ENCODE results near the gene CARMIL3. TPM values are rescaled to one million over a fixed set of nuclear protein-coding genes. Genes with fewer than 3 reads are reported as not detected.
"Not testable (repeated sequence)": the region's sequence is repeated elsewhere in the genome, so short reads cannot be mapped to it uniquely, and the experiment has no call there.

The CARMIL3 gene
- total RNA-seq, 1 experiment from 2014 or later = 1.00 TPM

- CTCF ChIA-PET; BruUV-seq (replicated peaks); H3K4me1 Mint-ChIP-seq (ENCODE audit: low read depth, unreplicated experiment); intact Hi-C loops (cut with micrococcal nuclease; ENCODE audit: unreplicated experiment); POLR2A ChIA-PET; H3K27ac Mint-ChIP-seq (ENCODE audit: unreplicated experiment); DNase-seq; H3K4me3 Mint-ChIP-seq (ENCODE audit: unreplicated experiment); H3K4me1 ChIP-seq; H3K36me3 Mint-ChIP-seq (ENCODE audit: insufficient read depth, unreplicated experiment); H3K9me3 ChIP-seq; H3K4me3 ChIP-seq (ENCODE audit: low read depth, low read length); H3K27me3 ChIP-seq (replicated peaks; ENCODE audit: control insufficient read depth, insufficient read depth, low read length); H3K27me3 Mint-ChIP-seq (ENCODE audit: insufficient read depth, unreplicated experiment); H3K36me3 ChIP-seq (ENCODE audit: control insufficient read depth, insufficient read depth, low read length): not testable (repeated sequence)
- peaks cover 10% of the 10 kb centered on the region for H3K9me3 Mint-ChIP-seq (ENCODE audit: unreplicated experiment)
Measured at GRCh38 chr14:24019944-24020343, 31.9 kb upstream of the CARMIL3 start.

DNA sequence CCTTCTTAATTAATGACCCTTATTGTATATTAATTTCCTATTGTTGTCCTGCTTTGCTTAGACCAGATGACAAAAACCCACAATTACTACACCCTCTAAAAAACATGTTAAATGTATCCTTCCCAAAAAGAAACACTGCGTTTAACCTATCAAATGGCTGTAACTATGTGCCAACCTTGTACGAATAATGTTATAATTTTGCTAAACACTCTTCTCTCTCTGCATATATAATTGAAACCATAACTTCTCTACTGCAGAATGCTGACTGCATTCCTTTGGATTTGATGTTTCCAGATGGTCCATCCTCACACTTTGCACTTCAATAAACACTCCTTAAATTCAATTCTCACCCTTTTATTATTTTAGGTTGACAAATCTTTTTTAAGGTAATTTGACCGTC, 31.3 kb upstream of the CARMIL3 start:
- H3K9me3 Mint-ChIP-seq (ENCODE audit: unreplicated experiment) = peaks cover 10% of the 10 kb centered on the region
- BruUV-seq (replicated peaks); DNase-seq; H3K4me1 Mint-ChIP-seq (ENCODE audit: low read depth, unreplicated experiment); CTCF ChIA-PET; H3K27me3 Mint-ChIP-seq (ENCODE audit: insufficient read depth, unreplicated experiment); H3K27ac Mint-ChIP-seq (ENCODE audit: unreplicated experiment); intact Hi-C loops (cut with micrococcal nuclease; ENCODE audit: unreplicated experiment); H3K27me3 ChIP-seq (replicated peaks; ENCODE audit: control insufficient read depth, insufficient read depth, low read length); POLR2A ChIA-PET; H3K4me1 ChIP-seq; H3K36me3 ChIP-seq (ENCODE audit: control insufficient read depth, insufficient read depth, low read length); H3K4me3 ChIP-seq (ENCODE audit: low read depth, low read length); H3K9me3 ChIP-seq; H3K36me3 Mint-ChIP-seq (ENCODE audit: insufficient read depth, unreplicated experiment); H3K4me3 Mint-ChIP-seq (ENCODE audit: unreplicated experiment): not testable (repeated sequence)

- H3K4me3 ChIP-seq (ENCODE audit: low read depth, low read length); H3K27ac Mint-ChIP-seq (ENCODE audit: unreplicated experiment); POLR2A ChIA-PET; BruUV-seq (replicated peaks); CTCF ChIA-PET; H3K36me3 Mint-ChIP-seq (ENCODE audit: insufficient read depth, unreplicated experiment); H3K4me3 Mint-ChIP-seq (ENCODE audit: unreplicated experiment); DNase-seq; H3K27me3 ChIP-seq (replicated peaks; ENCODE audit: control insufficient read depth, insufficient read depth, low read length); H3K4me1 Mint-ChIP-seq (ENCODE audit: low read depth, unreplicated experiment); H3K4me1 ChIP-seq; H3K36me3 ChIP-seq (ENCODE audit: control insufficient read depth, insufficient read depth, low read length); H3K9me3 ChIP-seq; H3K27me3 Mint-ChIP-seq (ENCODE audit: insufficient read depth, unreplicated experiment); intact Hi-C loops (cut with micrococcal nuclease; ENCODE audit: unreplicated experiment); H3K9me3 Mint-ChIP-seq (ENCODE audit: unreplicated experiment): not testable (repeated sequence)
Measured at GRCh38 chr14:24024939-24025418, 26.8 kb upstream of the CARMIL3 start.

DNA sequence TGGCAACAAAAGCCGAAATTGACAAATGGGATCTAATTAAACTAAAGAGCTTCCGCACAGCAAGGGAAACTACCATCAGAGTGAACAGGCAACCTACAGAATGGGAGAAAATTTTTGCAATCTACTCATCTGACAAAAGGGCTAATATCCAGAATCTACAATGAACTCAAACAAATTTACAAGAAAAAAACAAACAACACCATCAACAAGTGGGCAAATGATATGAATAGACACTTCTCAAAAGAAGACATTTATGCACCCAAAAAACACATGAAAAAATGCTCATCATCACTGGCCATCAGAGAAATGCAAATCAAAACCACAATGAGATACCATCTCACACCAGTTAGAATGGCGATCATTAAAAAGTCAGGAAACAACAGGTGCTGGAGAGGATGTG, 22.1 kb upstream of the CARMIL3 start:
- H3K27ac Mint-ChIP-seq (ENCODE audit: unreplicated experiment); intact Hi-C loops (cut with micrococcal nuclease; ENCODE audit: unreplicated experiment); H3K9me3 ChIP-seq; BruUV-seq (replicated peaks); H3K4me3 Mint-ChIP-seq (ENCODE audit: unreplicated experiment); H3K36me3 Mint-ChIP-seq (ENCODE audit: insufficient read depth, unreplicated experiment); DNase-seq; CTCF ChIA-PET; H3K27me3 ChIP-seq (replicated peaks; ENCODE audit: control insufficient read depth, insufficient read depth, low read length); H3K27me3 Mint-ChIP-seq (ENCODE audit: insufficient read depth, unreplicated experiment); H3K4me1 ChIP-seq; H3K36me3 ChIP-seq (ENCODE audit: control insufficient read depth, insufficient read depth, low read length); H3K4me3 ChIP-seq (ENCODE audit: low read depth, low read length); H3K4me1 Mint-ChIP-seq (ENCODE audit: low read depth, unreplicated experiment); POLR2A ChIA-PET: not testable (repeated sequence)
- H3K9me3 Mint-ChIP-seq (ENCODE audit: unreplicated experiment) = peaks cover 19% of the 10 kb centered on the region

GRCh38 chr14:24031331-24031730, 20.5 kb upstream of the CARMIL3 start:
- H3K9me3 Mint-ChIP-seq (ENCODE audit: unreplicated experiment) = peaks cover 19% of the 10 kb centered on the region
- H3K4me3 ChIP-seq (ENCODE audit: low read depth, low read length); intact Hi-C loops (cut with micrococcal nuclease; ENCODE audit: unreplicated experiment); CTCF ChIA-PET; H3K4me1 ChIP-seq; POLR2A ChIA-PET; H3K27me3 ChIP-seq (replicated peaks; ENCODE audit: control insufficient read depth, insufficient read depth, low read length); H3K36me3 Mint-ChIP-seq (ENCODE audit: insufficient read depth, unreplicated experiment); H3K4me1 Mint-ChIP-seq (ENCODE audit: low read depth, unreplicated experiment); H3K27me3 Mint-ChIP-seq (ENCODE audit: insufficient read depth, unreplicated experiment); H3K4me3 Mint-ChIP-seq (ENCODE audit: unreplicated experiment); H3K9me3 ChIP-seq; H3K27ac Mint-ChIP-seq (ENCODE audit: unreplicated experiment); BruUV-seq (replicated peaks); DNase-seq; H3K36me3 ChIP-seq (ENCODE audit: control insufficient read depth, insufficient read depth, low read length): not testable (repeated sequence)
